Stomach (tissue), 4 donors: Measurements from ENCODE around the gene DNAAF8.

Source experiments
- EP300 ChIP-seq: sonication (generic); formaldehyde crosslinking; IDR thresholded peaks from one replicate; pipeline ENCODE4 v1.6.1; 2017; ENCODE audit warnings: antibody characterized with exemption
- POLR2A ChIP-seq, 4 donors: fragments of 450-650 bp; IDR thresholded peaks; one replicate each; pipeline ENCODE4 v1.6.1; 2016; ENCODE audit warnings: antibody characterized with exemption in 4 of 4, control low read depth in 2 of 4, mild to moderate bottlenecking in 1 of 4, moderate library complexity in 1 of 4
- POLR2AphosphoS5 ChIP-seq, 3 donors: sonication (generic); formaldehyde crosslinking; IDR thresholded peaks; one replicate each; pipeline ENCODE4 v1.6.1; 2016; ENCODE audit warnings: antibody characterized with exemption in 3 of 3
- TF ChIP-seq, protein P1 (sequence below), 7 experiments: fragments of 450-650 bp in 4 of 7; fragments of 200-600 bp in 3 of 7; sonication (generic) in 3 of 7; IDR thresholded peaks; one replicate each; pipeline ENCODE4 v1.5.1; 2016 to 2019; ENCODE audit warnings: antibody characterized with exemption in 7 of 7, control low read depth in 2 of 7, mild to moderate bottlenecking in 1 of 7

DNA sequence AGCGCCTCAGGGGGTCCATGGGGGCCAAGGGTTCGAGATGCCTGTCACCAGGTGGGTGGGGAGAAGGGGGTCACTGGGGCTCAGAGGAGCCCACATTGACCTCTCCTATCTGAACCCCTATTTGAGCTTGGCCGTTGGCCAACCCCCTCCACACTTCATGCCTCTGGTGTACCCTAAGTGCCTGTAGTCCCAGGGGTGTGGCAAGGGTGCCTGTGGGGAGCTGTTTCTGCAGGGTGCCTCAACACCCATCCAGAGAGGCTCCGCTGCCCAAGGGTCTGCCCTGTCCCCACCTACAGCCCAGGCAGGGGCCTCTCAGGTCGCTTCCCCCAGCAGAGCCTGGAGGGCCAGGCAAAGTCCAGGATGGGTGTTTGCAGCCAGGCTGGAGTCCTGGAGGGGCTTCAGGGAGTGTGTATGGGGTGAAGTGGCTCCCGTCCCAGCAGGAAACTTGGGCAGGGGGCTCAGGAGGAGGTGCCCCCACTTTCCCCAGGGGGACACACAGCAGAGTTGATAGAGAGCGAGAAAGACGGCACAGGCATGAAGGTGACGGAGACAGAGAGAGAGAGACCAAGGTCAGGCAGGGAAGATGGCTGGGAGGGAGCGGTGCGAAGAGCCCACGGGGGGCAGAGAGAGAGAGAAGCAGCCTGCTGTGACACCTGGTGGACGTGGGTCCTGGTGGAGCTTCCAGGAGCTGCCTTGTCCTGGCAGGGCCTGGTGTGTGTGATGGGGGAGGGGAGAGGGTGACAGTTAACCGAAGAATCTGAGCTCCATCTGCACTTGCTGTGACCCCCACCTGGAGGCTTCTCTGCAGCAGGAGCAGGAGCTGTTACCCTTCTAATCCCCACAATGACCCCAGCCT lies 53.5 kb downstream of the DNAAF8 start, which contains the start of gene SEPTIN12:
- TF ChIP-seq, protein P1, sequence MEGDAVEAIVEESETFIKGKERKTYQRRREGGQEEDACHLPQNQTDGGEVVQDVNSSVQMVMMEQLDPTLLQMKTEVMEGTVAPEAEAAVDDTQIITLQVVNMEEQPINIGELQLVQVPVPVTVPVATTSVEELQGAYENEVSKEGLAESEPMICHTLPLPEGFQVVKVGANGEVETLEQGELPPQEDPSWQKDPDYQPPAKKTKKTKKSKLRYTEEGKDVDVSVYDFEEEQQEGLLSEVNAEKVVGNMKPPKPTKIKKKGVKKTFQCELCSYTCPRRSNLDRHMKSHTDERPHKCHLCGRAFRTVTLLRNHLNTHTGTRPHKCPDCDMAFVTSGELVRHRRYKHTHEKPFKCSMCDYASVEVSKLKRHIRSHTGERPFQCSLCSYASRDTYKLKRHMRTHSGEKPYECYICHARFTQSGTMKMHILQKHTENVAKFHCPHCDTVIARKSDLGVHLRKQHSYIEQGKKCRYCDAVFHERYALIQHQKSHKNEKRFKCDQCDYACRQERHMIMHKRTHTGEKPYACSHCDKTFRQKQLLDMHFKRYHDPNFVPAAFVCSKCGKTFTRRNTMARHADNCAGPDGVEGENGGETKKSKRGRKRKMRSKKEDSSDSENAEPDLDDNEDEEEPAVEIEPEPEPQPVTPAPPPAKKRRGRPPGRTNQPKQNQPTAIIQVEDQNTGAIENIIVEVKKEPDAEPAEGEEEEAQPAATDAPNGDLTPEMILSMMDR (IDR thresholded peaks at IDR 0.05), result no peak
- TF ChIP-seq POLR2A (IDR thresholded peaks at IDR 0.05) (no peak), POLR2AphosphoS5 (IDR thresholded peaks at IDR 0.05) (no peak), EP300 (no peak)
